Stimulated activated CD4-positive, alpha-beta T cell treated with anti-CD3 and anti-CD28 coated beads, Interleukin-4, amount 100 ng/mL, for 4 hours (primary cell): Measurements from ENCODE around the gene ATG4D.
"Not testable (repeated sequence)": the region's sequence is repeated elsewhere in the genome, so short reads cannot be mapped to it uniquely, and the experiment has no call there.

ENCODE experiments used
- DNase-seq, 2 experiments: peaks; one replicate each; pipeline ENCODE4 v3.0.0-alpha.2; 2020

ATG4D gene

DNA sequence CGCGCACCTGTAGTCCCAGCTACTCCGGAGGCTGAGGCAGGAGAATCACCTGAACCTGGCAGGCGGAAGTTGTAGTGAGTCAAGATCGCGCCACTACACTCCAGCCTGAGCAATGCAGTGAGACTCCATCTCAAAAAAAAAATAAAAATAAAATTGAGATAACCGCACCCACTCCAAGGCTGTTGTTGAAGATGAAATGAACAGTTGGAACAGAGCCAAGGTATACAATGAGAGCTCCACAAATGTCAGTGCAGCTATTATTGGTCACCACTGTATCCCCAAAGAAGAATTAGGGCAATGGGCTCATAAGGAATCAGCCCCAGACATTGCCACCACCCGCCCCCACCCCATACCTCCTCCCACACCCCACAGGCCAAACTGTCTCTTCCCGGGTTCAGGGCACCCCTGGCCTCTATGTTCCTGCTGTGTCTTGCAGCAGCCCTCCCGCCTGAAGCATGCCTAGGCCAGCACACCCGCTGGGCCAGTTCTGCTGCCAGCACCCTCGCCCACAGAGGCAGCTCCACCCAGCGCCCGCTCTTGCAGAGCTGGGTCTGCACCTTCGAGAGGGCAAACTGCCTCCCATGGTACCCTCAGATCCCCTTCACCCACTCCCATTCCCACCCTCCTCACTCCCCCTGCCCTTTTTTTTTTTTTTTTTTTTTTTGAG is 22.9 kb upstream of the ATG4D start:
- DNase-seq = no peak

DNA sequence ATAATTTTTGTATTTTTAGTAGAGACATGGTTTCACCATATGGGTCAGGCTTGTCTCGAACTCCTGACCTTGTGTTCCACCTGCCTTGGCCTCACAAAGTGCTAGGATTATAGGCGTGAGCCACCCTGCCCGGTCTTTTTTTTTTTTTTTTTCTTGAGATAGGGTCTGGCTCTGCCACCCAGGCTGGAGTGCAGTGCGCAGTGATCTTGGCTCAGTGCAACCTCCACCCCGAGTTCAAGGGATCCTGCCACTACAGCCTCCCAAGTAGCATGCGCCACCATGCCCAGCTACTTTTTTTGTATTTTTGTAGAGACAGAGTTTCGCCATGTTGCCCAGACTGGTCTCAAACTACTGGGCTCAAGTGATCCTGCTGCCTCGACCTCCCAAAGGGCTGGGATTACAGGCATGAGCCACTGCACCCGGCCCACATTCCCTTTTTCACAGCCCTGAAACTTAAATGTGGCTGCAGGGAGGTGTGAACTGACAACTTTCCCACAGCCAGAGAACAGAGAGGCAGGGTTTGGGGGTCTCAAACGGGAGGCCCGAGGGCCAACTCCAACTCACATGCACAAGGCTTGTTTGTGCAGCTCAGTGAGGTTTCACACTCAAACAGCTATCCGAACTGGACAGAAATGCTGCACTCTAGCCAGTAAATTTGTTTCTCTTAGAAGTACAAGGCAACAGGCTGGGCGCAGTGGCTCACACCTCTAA is 22.1 kb upstream of the ATG4D start:
- no peak for DNase-seq

DNA sequence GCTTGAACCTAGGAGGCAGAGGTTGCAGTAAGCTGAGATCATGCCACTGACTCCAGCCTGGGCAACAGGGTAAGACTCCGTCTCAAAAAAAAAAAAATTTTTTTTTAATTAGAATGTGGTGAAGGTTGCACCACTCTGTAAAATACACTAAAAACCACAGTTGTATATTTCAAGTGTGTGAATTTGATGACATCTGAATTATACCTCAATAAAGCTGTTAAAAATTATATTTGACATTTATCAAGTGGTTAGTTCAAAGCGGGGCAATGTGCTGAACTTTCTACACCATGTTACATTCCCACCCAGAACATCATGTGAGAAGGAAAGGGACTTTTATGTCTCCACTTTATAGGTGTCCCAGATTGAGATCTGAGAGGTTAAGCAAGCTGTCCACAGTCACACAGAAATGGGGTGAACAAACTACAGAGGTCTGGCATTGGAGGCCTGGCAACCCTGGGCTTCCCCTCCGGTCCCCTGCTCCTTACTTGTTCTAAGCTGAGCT is 20.5 kb upstream of the ATG4D start:
- no peak for DNase-seq

DNA sequence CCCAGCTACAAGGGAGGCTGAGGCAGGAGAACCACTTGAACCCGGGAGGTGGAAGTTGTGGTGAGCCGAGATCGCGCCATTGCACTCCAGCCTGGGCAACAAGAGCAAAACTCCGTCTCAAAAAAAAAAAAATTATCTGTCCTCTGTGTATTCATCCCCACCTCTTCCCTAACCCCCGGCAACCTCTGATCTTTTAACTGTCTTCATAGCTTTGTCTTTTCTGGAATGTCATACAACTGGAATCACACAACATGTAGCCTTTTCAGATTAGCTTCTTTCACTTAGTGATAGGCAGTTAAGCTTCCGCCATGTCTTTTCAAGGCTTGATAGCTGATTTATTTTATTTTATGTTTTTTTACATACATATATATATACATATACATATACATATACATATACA is 18.1 kb upstream of the ATG4D start:
- DNase-seq = no peak

DNA sequence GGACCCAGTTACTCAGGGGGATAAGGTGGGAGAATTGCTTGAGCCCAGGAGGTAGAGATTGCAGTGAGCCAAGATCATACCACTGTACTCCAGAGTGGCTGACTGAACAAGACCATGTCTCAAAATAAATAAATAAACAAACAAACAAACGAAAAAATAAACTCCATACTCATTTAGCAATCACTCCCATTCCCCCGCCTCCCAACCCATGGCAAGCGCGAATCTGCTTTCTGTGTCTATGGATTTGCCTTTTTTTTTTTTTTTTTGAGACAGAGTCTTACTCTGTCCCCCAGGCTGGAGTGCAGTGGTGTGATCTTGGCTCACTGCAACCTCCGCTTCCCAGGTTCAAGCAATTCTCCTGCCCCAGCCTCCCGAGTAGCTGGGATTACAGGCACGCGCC is 16.8 kb upstream of the ATG4D start:
- not testable (repeated sequence) for DNase-seq

DNA sequence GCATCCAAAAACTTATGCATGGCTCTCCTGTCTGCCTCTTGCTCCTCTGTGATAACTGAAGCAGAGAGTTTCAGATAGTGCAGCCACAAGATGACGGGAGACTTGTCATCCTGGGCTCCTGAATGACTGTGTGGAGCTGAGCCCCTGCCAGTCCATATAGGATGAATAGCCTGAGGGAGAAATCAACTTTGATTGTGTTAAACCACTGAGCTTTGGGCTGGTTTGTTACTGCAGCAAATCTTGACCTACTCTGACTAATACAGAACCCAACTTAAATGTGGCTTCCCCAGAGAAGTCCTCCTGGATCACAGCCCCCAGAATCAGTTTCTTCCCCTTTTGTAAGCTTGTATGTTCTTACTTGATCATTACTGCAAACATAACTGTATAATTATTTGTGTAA is 11.2 kb upstream of the ATG4D start:
- no peak for DNase-seq

DNA sequence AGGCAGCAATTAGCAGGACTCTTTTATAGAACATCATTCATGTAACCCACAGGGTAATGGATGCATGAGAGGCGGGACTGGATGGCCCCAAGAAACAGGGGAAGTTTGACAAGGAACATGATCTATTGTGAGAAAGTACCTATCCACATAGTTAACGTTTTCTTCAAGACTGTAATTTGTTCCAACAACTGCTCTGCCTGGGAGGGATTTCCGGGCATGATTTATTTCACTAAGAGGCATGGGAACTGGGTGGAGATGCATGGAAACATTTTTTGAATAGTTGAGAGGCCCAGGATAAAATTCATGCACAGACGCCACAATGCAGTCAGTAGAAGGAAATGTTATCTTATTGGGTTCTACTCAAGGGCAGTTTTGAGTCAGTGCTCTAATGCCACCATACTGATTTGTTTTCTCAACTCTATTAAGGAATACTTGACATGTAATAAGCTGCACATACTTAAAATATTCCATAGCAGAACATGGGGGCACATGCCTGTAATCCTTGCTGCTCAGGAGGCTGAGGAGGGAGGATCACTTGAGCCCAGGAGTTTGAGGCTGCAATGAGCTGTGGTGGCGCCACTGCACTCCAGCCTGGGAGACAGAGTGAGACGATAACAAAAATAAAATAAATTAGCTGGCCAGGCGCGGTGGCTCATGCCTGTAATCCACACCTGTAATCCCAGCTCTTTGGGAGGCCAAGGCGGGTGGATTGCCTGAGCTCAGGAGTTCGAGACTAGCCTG is 9.9 kb upstream of the ATG4D start:
- DNase-seq = no peak

DNA sequence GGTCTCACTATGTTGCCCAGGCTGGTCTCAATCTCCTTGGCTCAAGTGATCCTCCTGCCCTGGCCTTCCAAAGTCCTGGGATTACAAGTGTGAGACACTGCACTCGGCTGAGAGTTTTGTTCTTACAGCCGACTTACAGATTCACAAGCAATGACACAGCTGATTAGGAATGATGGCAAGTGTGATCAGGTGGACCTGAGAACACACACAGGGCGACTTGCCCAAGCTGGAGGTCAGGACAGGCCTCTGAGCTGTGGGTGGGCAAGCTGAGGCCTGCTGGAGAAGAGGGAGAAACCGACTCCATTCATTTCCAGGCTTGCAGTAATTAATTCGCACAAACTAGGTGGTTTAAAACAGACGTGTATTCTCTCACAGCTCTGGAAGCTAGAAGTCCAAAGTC is 8.1 kb upstream of the ATG4D start:
- DNase-seq = no peak

DNA sequence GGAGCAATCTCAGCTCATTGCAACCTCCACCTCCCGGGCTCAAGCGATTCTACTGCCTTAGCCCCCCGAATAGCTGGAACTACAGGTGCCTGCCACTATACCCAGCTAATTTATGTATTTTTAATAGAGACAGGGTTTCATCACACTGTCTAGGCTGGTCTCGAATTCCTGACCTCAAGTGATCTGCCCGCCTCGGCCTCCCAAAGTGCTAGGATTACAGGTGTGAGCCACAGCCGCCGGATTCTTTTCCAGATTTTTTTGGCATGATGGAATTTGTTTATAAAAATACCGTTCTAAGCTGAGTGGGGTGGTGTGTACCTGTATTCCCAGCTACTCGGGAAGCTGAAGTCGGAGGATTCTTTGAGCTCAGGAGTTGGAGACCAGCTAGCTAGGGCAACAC is 6.0 kb upstream of the ATG4D start:
- no peak for DNase-seq

DNA sequence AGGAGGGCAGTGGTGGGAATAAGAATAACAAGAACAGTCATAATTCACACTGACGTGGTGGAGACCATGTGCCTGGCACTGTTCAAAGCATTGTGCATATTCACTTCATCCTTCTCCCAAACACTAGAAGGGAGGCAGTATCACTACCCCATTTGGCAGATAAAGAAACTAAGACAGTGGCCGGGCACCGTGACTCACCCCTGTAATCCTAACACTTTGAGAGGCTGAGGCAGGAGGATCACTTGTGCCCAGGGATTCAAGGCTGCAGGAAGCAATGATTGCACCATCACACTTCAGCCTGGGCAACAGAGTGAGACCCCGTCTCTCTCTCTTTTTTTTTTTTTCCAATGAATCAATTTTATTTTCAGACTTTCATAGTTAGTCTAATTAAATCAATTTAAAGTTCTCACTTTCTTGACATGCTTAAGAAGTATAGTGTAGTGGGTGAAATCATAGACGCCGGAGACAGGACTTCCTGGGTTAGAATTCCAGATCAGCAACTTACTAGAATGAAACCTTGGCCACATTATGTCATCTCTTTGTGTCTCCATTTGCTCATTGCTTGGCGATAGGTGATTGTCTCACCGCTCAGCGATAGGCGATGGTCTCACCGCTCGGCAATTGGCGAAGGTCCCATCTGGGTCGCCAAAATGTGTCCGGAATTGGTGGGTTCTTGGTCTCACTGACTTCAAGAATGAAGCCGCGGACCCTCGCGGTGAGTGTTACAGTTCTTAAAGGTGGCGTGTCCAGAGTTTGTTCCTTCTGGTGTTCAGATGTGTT is 5.3 kb upstream of the ATG4D start:
- no peak for DNase-seq

DNA sequence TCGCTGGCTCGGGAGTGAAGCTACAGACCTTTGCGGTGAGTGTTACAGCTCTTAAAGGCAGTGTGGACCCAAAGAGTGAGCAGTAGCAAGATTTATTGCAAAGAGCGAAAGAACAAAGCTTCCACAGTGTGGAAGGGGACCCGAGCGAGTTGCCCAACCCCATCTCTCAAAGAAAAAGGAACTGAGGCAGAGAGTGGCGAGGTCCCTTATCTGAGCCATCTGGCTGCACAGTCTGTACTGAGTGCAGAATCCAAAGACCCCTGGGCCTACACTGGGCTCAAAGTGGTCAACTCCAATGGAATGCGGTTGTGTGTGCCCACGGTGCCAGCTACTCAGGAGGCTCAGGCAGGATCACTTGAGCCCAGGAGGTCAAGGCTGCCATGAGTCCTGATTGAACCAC is 4.7 kb upstream of the ATG4D start:
- DNase-seq = not testable (repeated sequence)

DNA sequence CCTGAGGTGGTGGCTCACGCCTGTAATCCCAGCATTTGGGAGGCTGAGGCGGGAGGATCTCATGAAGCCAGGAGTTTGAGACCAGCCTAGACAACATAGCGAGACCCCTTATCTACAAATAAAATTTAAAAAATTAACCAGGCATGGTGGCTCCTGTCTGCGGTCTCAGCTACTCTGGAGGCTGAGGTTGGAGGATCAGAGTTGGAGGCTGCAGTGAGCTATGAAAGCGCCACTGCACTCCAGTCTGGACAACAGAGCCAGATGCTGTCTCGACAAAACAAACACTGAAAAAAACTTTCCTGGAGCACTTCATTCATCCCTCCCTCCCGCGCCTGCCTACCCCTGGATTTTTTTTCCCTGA is 665 bp upstream of the ATG4D start:
- DNase-seq = no peak

DNA sequence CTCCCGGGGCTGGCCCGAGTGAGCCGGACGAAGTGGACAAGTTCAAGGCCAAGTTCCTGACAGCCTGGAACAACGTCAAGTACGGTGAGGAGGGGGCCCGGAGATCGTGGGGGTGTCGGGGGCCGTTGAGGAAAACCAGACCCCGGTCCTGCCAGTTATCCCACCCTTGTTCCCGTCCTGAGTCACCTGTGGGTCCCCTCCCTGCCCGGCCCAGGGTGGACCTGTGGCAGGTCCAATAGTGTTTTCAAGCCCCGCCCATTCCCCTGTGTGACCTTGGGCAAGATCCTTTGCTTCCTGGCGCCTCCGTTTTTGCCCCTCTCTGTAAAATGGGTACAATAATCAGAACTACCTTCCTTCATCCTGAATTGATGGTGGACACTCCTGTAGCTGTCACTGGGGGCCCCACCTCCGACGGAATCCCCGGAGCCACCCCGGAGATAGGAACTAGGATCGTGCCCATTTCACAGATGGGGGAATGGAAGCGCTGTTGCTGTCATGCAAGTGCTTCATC is 593 bp downstream of the ATG4D start:
- DNase-seq = no peak

DNA sequence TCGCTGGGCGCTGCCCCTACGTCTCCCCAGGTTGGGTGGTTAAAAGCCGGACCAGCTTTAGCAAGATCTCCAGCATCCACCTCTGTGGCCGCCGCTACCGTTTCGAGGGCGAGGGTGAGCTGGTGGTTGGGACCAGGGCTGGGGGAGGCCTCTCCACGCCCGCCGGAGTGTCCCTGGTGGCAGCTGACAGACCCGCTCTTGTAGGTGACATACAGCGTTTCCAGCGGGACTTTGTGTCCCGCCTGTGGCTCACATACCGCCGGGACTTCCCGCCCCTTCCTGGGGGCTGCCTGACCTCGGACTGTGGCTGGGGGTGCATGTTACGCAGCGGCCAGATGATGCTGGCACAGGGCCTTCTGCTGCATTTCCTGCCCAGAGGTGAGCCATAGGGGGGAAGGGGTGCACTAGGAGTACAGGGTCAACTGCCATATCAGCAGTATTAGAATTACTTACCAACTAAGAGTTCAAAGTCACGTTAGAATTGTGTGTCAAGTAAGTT is 1.1 kb downstream of the ATG4D start:
- DNase-seq = no peak

DNA sequence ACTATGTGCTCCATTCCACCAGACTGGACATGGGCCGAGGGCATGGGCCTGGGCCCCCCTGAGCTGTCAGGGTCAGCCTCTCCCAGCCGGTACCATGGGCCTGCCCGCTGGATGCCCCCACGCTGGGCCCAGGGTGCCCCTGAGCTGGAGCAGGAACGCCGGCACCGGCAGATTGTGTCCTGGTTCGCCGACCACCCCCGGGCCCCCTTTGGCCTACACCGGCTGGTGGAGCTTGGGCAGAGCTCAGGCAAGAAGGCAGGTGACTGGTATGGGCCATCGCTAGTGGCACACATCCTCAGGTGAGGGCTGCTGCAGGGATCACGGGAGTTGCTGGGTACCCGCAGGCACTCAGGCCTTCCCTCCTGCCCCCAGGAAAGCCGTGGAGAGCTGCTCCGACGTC is 3.1 kb downstream of the ATG4D start:
- DNase-seq = no peak

DNA sequence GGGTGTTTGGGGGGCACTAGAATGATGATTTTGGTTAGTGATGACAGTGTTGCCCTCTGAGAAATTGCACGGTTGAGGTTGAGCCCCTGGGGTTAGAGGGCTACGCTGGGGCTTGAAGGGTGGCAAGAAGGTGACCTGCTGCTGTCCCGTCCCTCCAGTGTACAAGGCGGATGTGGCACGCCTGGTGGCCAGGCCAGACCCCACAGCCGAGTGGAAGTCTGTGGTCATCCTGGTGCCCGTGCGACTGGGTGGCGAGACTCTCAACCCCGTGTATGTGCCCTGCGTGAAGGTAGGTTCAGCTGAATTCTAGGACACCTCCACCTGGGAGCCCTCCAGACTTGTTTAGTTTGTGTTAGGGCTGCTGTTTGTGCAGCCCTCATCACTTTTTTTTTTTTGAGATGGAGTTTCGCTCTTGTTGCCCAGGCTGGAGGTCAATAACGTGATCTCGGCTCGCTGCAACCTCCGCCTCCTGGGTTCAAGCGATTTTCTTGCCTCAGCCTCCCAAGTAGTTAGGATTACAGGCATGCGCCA is 5.1 kb downstream of the ATG4D start:
- no peak for DNase-seq

DNA sequence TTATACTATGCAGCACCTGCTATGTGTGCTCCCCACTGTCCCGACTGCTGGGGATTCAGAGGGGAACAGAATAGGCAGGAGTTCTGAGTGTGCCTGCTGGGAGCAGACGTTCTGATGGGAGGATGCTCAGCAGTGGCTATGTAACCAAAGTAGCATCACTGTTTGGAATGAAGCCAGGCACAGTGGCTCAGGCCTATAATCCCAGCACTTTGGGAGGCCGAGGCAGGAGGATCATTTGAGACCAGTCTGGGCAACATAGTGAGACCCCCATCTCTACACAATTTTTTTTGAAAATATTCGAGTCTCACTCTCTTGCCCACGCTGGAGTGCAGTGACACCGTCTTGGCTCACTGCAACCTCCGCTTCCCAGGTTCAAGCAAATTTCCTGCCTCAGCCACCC is 6.0 kb downstream of the ATG4D start:
- DNase-seq = no peak

DNA sequence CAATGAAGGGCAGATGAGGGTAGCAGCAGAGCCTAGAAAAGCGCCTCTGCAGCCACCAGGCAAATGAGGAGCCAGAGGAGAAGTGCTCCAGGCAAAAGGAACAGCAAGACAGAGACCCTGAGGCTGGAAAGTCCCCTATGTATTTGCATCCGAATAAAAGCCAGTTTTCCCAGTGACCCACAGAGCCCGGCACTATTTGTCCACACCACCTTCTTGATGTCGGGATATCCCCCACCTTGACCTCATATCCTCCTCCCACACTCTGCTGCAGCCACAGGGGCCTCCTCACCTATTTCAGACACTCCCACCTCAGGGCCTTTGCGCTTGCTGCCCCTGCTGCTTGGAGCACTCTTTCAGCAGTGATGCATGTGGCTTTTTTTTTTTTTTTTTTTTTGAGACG is 6.6 kb downstream of the ATG4D start:
- no peak for DNase-seq

DNA sequence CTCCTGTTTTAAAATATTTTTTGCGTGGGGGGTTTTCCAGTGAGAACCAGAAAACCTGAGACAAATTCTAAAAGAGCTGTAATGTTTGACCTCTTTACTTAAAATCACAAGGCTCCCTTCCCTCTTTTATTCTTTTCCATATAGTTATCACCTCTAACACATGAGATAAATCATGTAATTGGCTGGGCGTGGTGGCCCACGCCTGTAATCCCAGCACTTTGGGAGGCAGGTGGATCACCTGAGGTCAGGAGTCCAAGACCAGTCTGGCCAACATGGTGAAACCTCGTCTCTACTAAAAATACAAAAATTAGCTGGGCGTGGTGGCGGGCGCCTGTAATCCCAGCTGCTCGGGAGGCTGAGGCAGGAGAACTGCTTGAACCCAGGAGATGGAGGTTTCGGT is 7.3 kb downstream of the ATG4D start:
- DNase-seq = not testable (repeated sequence)

DNA sequence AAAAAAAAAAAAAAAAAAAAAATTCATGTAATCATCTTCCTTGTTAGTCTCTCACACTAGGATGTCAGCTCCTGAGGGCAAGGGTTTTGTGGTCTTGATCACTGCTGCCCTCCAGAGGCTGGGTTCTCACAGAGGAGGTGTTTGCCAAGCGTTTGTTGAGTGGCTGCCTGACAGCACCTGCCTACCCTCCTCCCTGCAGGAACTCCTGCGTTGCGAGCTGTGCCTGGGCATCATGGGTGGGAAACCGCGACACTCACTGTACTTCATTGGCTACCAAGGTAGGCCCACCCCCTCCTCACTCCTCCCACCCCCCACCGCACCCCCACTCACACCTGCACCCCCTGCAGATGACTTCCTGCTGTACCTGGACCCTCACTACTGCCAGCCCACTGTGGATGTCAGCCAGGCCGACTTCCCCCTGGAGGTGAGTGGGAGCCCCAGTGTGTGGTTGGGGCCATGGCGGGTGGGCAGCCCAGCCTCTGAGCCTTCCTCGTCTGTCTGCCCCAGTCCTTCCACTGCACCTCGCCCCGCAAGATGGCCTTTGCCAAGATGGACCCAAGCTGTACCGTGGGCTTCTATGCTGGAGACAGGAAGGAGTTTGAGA is 8.1 kb downstream of the ATG4D start:
- peak in 1 of 2 experiments; percentile 31 for DNase-seq

DNA sequence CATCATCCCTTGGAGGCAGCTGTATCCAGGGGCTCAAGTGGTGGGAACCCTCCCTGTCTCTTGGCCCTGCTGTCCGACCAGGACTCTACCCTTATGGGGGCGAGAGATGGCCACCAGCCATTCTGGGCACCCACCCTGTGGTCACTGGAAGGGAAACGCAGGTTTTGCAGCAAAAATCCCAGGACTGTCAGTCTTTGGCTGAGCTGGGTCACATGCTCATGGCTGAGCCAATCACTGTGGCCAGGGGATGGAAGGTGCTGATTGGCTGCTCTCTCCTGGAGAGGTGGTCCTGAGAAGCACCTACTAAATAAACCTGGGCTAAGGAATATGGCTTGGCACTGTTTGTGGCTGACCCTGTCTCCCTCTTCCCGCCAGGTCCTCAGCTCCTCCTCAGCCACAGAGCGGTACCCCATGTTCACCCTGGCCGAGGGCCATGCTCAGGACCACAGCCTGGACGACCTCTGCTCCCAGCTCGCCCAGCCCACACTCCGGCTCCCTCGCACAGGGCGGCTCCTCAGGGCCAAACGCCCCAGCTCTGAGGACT is 8.9 kb downstream of the ATG4D start:
- no peak for DNase-seq
